GM19468 (cell line): ENCODE data around the gene COL2A1.
"Not testable (repeated sequence)": the region's sequence is repeated elsewhere in the genome, so short reads cannot be mapped to it uniquely, and the experiment has no call there.

Experiments used
- ATAC-seq: cut with Tn5 transposase; IDR thresholded peaks from one replicate; pipeline ENCODE4 v1.9.1; 2021; ENCODE audit warnings: mild to moderate bottlenecking, moderate library complexity, moderate number of reproducible peaks; ENCODE audit not compliant: unreplicated experiment; ENCODE audit errors: extremely low read depth

COL2A1 gene

DNA sequence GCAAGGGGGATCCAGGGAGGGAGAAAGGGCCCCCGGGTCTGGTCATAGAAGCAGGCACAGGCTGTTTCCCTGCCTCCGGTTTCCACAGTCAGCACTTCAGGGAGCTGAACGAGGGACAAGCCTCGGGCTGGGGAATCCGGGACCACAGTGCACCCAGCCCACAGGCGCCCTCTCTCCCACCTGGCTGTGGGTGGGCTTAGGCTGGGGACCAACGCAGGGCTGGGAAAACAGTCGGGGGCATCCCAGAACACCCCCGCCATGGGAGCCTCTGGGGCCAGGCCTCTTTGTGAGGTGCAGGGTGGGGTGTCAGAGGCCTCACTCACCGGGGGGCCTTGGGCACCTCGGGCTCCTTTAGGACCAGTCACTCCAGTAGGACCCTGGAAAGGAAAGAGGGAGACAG lies 24.6 kb downstream of the COL2A1 start:
- ATAC-seq: no peak

DNA sequence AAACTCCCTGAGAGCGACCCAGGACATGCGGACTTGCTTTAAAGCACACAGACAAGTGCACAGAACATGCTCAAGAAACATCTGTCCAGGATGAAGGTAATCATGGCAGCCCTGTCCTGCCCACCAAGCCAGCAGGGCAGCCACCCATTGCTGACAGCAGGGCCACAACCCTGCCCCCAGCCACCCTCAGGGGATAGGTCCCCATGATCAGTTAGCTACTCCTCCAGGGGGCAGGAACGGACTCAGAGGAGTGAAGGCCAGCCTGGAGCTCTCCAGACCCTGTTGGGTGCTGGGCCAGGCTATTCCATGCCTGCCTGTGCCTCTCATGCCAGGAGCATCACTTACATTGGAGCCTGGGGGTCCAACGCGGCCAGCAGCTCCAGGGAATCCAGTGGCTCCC lies 25.1 kb downstream of the COL2A1 start:
- no peak for ATAC-seq

DNA sequence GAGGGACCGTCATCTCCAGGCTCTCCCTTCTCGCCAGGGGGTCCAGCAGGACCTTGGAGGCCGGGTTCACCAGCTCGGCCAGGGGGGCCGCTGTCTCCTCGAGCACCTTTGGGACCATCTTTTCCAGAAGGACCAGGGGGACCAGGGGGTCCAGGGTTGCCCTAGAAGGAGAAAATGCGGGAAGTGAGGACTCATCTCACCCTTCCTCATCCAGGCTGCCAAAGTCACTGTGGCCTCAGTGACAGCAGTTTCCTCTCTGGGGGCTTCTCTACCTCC lies 25.7 kb downstream of the COL2A1 start:
- ATAC-seq: no peak

DNA sequence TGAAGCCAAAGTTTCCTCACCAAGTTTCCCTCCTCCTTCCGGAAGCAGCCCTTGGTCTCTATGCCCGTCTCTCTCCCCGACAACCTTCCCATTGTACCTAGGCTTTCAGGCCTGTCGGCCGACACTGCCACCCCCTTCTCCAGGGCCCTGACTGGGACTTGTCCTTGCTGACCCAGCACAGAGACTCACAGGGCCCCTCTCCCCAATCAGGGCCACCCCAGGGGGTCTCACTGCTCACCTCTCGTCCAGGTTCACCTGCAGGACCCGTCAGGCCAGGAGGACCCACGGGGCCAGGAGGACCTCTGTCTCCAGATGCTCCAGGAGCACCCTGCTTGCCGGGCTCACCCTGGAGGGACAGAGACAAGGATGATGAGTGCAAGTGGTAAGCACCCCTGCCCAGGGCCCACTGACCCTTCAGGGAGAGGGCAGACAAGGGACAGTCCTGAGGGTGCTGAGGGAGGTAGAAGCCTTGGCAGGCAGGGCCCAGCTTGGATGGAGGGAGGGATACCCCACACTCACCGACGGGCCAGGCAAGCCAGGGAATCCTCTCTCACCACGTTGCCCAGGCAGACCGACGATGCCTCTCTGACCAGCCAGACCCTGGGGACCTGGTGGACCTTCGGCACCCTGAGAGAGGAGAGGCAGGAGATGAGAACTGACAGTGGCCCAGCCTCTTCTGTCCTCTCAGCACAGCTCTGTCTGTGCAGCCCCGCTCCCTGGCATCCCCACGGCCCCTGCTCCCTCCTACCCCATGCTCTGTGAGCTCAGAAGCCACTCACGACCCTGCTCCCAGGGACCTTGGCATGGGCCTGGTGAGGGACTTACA lies 26.3 kb downstream of the COL2A1 start:
- no peak for ATAC-seq

DNA sequence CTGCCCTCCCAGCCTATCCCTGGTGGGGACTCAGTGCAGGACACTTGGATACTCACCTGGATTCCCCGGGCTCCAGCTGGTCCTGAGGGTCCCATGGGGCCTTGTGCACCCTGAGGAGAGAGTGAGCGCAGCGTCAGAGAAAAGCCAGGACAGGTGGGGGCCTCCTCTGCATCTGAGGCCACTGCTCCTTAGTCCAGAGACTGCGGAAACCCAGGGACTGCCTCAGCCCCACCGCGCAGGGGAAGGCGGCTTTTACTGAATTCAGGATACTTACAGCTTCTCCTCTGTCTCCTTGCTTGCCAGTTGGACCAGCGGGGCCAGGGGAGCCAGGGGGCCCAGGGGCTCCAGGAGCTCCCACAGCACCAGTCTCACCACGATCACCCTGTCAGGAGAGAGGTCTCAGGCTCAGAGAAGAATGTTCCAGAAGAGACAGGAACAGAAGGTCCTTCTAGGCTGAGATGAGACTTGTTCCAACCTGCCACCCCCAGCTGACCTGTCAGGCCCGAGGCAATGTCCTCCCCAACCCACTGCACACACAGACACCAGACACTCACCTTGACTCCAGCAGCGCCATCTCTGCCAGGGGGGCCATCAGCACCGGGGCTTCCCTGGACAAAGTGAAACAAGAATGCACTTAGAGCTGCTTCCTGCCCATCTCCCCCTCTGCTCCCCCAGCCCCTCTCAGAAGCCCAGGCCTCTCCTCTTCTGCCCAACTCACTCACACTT lies 27.1 kb downstream of the COL2A1 start:
- ATAC-seq: no peak

DNA sequence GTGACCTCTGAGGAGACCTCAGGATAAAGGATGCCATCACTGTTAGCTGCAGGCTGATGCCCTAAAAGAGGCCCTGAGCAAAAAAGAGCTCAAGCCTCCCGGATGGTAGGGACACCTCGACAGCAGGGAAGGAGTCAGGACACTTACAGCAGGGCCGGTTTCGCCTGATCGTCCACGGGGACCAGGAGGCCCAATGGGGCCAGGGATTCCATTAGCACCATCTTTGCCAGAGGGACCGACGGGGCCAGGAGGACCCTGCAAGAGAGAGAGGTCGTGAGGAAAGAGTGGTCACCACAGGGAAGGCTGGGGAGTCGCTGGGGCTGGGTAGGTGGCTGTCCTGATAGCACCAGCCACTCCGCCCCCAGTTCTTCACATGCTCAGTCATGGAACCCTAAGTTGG lies 28.5 kb downstream of the COL2A1 start:
- no peak for ATAC-seq

DNA sequence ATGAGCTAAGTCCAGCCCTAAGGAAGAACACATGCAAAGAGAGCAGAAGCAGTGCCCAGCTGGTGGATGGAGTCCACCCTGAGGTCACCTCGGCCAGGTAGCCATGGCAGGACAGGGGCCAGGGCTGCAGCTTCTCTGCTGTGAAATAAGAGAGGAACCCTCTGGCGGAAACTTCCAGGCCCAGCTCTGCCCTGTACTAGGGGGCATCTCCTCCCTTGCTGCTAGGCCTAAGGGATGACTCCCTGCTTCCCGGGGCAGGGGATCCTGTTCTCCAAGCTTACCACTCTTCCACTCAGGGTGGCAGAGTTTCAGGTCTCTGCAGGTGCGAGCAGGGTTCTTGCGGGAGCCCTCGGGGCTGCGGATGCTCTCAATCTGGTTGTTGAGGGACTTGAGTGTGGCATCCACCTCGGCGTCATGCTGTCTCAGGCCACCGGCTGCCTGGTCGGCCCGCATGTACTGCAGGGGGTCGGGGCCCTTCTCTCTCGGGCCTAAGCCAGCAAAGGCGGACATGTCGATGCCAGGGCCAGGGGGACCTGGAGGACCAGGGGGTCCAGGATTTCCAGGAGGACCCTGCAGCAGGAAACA lies 29.1 kb downstream of the COL2A1 start:
- no peak for ATAC-seq

DNA sequence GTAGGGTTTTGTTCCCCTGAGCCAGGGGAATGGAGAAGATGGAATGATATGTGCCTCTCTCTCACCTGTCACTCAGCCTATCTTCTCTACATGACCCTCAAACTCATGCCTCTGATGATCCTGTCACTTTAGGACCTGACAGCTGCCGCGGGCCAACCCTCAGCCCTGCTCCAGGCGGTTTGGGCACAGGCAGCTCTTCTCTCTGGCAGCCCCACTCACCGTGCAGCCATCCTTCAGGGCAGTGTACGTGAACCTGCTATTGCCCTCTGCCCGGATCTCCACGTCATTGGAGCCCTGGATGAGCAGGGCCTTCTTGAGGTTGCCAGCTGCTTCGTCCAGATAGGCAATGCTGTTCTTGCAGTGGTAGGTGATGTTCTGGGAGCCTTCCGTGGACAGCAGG lies 30.4 kb downstream of the COL2A1 start:
- no peak for ATAC-seq

DNA sequence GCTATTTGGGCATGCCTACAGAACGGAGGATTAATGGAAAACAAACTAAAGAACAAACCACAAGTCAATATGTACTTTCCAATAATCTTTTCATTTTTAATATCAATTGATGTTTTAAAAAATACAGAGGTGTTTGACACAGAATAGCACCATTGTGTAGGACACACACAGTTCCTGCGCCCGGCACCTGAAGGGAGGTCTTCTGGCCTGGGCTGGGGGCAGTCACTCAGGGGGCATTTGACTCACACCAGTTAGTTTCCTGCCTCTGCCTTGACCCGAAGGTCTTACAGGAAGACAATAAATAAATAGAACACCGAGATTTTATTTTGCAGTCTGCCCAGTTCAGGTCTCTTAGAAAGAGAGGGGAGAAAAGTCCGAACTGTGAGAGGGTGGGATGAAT lies 31.4 kb downstream of the COL2A1 start:
- no peak for ATAC-seq

DNA sequence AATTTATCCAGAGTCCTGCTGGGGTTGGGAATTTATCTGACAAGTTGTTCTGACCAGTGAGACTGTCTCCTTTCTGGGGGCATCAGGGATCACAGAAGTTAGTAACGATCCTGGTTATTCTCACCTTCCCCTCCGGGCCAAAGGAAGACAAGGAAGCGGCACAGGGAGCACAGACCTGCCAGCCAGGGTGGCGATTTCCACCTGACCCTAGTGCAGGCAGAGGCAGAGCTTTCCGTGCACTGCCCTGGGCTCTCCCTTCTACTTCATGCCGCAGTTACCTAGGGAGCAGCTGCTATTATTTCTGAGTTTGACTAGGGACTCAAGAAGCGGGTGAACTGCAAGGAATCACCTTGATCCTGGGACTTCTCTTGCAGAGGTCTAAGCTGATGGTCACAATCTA lies 33.4 kb downstream of the COL2A1 start:
- ATAC-seq: no peak

DNA sequence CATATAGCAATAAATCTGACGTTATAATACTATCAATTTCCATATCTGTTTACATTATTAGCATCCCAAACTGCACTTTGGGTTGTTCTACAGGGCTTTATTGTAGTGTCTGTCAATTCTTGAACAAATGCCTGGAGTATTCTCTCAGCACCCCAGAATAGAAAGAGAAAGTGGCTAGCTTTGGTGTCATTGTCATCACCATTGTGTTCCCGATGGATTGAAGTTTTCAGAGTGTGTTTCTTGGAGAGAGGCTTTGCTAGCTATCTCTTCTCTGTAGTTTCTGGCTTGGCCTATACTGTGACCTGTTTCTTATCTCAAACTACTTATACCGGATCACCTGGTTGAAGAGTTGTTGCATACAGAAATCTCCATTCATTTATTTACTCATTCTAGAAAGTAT lies 34.4 kb downstream of the COL2A1 start:
- ATAC-seq: no peak

DNA sequence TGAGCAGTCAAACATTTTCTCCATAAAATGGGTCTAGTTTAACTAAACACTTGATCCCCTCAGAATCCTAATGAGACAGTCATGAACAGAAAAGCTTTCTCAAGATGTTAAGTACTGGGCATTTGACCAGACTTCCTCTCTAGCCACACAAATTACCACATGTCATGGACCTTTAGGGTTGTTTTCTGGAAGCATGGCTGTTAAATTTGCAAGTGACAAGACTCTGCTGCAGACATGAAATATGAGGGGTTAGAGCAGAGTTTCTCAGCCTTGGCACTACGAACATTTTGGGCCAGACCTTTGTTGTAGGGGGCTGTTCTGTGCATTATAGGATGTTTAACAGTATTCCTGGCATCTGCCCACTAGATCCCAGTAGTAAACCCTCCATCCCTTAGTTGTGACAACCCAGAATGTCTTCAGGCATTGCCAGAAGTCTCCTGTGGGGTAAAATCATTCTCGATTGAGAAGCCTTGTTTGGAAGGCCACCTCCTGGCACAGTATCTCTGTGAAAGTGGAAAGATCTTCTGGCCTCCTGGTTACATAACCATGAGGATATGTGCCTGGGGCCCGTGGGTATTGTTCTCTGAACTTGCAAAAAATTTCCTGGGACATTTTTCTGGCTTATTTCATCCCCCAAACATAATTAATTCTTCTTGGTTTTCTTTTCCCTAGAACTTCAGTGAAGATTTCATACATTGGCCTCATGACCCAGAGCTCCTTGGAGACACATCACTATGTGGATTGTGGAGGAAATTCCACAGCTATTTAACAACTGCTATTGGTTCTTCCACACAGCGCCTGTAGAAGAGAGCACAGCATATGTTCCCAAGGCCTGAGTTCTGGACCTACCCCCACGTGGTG lies 36.6 kb downstream of the COL2A1 start:
- ATAC-seq: no peak

DNA sequence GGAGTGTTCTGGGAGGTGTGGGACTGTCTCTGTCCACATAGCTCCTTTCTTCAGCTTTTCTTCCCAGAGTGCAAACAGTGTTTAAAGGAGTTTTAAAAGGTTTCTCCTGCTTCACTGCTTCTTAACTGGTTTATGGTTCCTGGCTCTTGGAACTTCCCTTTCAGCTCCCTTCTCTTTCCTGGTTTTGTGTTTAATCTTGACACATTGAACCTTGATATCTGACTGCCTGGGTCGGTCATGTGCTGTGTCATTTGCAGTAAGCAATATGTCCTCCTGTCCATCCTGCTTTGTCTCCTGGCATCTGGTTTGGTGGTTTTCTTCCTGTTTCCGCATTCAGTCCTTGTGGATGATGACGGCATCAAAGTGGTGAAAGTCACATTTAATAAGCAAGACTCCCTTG lies 38.7 kb downstream of the COL2A1 start:
- no peak for ATAC-seq

DNA sequence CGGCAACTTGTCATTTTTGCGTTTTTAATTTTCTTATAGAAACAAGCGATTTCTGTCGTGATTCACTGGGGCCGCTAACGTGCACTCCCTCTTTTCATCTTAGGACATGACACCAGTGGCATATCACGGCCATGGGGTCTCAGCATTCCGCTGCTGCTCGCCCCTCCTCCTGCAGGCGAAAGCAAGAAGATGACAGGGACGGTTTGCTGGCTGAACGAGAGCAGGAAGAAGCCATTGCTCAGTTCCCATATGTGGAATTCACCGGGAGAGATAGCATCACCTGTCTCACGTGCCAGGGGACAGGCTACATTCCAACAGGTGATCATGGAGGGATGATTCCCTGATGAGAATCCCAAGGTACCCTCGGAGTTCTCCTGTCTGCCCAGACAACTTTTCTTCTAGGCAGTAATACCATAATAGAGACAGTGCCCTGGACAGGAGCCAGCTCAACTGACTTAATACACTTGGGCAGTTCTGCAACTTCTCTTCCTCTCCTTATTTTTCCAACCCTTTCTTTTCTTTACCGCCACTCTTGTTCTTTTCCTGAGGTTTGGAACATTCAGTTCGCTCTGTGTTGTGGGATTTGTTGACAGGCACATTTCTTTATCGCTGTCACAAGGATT lies 40.1 kb downstream of the COL2A1 start:
- ATAC-seq: no peak

DNA sequence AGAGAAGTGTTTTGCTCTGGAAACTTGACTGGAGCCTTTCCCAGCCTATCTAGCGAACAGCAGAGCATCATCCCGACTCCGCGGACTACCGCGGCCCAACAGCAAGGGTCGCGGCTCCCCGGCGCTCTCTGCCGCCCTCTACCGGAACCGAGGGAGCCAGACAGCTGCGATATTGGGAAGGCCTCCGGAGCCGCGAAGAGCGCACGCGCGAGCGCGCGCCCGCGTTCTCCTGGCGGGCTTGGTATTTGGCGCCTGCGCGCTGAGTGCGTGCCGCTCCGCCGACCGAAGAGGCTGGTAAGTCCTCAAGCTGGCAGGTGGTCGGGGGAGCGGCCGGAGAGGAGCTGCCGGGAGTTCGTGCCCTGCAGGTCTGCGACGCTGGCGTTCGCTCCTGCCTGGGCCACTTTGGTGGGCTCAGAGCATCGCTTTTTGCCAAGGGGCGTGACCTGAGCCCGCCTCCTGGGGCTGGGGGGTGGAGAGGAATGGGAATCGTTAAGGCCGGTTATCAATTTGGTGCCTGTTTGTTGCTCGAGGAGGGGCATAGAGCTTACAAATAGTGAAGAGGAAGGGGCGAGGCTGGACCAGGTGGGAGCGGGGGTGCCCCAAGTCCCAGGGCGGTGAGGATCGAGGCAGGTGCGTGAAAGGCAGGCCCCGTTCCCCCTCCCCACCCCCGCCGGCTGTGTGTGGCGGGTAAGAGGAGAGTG lies 40.8 kb downstream of the COL2A1 start, which contains the start of gene TMEM106C:
TSS of gene TMEM106C (plus strand) at position 257 of the 701 bp plus-strand sequence. CDS start 641 bp downstream, outside the sequence.
- peak; percentile 94 for ATAC-seq

DNA sequence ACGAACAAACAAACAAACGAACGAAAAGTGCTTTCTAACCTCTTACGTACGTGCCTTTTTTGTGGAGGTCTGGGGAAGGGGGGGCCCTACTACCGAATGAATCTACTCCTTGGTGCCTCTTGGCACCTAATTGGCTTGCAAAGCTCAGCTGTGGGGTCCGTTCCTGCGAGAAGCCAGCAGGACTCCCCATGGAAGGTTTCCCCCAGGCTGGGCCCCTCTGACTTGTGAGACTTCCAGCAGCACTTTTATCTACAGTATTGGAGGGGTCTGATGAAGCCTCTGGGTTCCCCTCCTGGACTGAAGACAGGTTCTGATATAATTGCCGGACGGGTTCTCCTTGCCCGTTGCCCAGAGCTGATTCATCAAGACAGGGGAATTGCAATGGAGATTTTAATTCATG lies 42.1 kb downstream of the COL2A1 start:
- ATAC-seq: no peak

DNA sequence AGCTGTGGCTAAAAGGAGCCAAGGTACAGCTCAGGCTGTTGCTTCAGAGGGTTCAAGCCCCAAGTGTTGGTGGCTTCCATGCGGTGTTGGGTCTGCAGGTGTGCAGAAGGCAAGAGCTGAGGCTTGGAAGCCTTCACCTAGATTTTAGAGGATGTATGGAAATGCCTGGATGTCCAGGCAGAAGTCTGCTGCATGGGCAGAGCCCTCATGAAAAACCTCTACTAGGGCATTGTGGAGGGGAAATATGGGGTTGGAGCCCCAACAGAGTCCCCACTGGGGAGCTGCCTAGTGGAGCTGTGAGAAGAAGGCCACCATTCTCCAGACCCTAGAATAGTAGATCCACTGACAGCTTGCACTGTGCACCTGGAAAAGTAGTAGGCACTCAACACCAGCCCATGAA lies 46.6 kb downstream of the COL2A1 start:
- not testable (repeated sequence) for ATAC-seq

DNA sequence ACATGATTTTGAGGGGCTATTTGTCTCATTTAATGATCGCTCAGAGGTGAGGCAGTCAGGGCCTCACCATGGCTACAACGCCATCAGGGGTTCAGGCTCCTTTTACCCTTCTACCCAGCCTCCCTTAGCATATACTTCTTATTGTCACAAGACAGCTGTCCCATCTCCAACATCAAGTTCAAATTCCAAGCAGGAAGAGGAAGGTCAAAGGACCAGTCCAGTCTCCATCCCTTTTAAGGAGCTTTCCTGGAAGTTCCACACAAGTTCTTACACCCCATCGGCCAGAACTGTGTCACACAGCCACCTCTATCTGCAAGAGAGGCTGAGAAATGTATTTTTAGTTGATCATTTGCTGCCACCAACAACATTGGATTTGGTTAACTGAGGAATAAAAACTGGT lies 49.2 kb downstream of the COL2A1 start:
- ATAC-seq: no peak

DNA sequence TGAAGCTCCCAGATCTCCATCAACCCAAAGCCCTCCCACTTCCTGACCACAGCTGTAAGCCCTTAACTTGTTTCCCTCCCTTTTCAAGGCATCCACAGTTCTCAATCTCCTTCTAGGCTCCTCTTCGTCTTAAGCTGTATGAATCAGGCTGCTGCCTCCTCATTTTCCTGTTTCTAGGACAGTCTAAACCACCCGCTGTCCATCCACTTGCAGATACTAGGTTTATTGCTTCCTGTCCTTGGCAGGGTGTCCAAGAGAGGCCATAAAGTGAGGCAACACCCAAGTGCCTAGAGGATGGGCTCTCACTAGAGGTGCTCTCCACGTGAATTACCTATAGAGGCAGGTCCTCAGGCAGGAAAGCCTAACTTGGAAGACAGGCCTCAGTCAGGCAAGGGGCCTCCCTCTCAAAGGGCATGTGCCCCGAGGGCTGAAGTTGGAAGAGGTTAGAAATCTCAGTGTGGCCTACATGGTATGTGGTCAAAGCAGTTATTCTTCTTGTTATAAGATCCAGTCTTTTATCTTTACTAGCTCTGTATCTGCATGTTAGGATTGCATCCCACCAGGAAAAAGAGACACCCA lies 49.7 kb downstream of the COL2A1 start:
- no peak for ATAC-seq
